Activated CD8-positive, alpha-beta T cell treated with anti-CD3 and anti-CD28 coated beads, Interleukin-2, amount 10 ng/mL, durations not matched to agents 7 days and 5 days (primary cell): Measurements from ENCODE around the gene PLEKHF1. TPM values are rescaled to one million over a fixed set of nuclear protein-coding genes. Genes with fewer than 3 reads are reported as not detected.

Experiments used
- ATAC-seq: fragments of 150-1000 bp; cut with Tn5 transposase; one replicate; pipeline ENCODE4 v1.10.0; 2021; ENCODE audit warnings: moderate library complexity
- CTCF ChIA-PET: fragments of 350-600 bp; sonication (Branson Sonifier 250); formaldehyde crosslinking; loops from one replicate; lab custom pipeline; 2021; ENCODE audit warnings: antibody characterized with exemption; lab: Charles Lee
- POLR2A ChIA-PET: fragments of 350-600 bp; sonication (Branson Sonifier 250); formaldehyde crosslinking; loops from one replicate; lab custom pipeline; 2021; ENCODE audit warnings: antibody characterized with exemption; lab: Charles Lee
- DNase-seq: peaks from one replicate; pipeline ENCODE4 v3.0.0-alpha.2; 2020
- H3K27ac Mint-ChIP-seq: one replicate; pipeline ENCODE4 v1.8.0; 2021; ENCODE audit warnings: mild to moderate bottlenecking, mixed read lengths
- H3K27me3 Mint-ChIP-seq: one replicate; pipeline ENCODE4 v1.8.0; 2021; ENCODE audit warnings: low read depth, mixed read lengths
- H3K36me3 Mint-ChIP-seq: one replicate; pipeline ENCODE4 v1.8.0; 2021; ENCODE audit warnings: low read depth, mixed read lengths
- H3K4me1 Mint-ChIP-seq: one replicate; pipeline ENCODE4 v1.8.0; 2021; ENCODE audit warnings: low read depth, mixed read lengths
- H3K4me3 Mint-ChIP-seq: one replicate; pipeline ENCODE4 v1.8.0; 2021; ENCODE audit warnings: mild to moderate bottlenecking, mixed read lengths
- H3K9me3 Mint-ChIP-seq: one replicate; pipeline ENCODE4 v1.8.0; 2022; ENCODE audit warnings: mixed read lengths; ENCODE audit not compliant: insufficient read depth
- total RNA-seq, 2 experiments: library from RNA; stranded (reverse); gene quantifications; one replicate each; pipeline ENCODE4 v1.2.3, GENCODE V29; 2021

The PLEKHF1 gene
- total RNA-seq, 2 experiments from 2014 or later = 46.0 to 47.7 TPM

DNA sequence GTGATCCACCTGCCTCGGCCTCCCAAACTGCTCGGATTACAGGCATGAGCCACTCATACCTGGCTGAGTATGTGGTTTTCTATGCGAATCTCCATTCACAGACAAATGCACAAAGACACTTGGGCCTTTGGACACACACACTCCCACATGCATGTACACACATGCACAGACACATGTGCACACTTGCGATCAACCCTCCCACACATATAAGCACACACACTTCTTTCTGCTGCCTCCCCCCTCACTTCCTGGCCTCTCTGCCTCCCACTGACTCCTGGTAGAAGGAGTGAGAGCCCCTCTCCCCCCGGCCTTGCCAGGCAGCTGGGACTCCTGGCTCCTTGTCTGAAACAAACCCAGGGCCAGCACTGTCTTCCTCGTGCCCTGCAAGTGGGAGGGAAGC, 29.3 kb upstream of the PLEKHF1 start:
- ATAC-seq (no peak), DNase-seq (no peak)
- Mint-ChIP-seq H3K4me3 (no peak overlapping the region), H3K27me3 (no peaks in the 10 kb centered on the region), H3K36me3 (no peaks in the 10 kb centered on the region), H3K9me3 (no peaks in the 10 kb centered on the region), H3K27ac (no peak overlapping the region), H3K4me1 (no peaks in the 10 kb centered on the region)
- CTCF ChIA-PET = interaction anchor here (2.0 kb wide), 1 partner anchor 81 kb away, joined by 6 read pairs; no protein-coding TSS in a partner anchor
- POLR2A ChIA-PET = no interaction called here

DNA sequence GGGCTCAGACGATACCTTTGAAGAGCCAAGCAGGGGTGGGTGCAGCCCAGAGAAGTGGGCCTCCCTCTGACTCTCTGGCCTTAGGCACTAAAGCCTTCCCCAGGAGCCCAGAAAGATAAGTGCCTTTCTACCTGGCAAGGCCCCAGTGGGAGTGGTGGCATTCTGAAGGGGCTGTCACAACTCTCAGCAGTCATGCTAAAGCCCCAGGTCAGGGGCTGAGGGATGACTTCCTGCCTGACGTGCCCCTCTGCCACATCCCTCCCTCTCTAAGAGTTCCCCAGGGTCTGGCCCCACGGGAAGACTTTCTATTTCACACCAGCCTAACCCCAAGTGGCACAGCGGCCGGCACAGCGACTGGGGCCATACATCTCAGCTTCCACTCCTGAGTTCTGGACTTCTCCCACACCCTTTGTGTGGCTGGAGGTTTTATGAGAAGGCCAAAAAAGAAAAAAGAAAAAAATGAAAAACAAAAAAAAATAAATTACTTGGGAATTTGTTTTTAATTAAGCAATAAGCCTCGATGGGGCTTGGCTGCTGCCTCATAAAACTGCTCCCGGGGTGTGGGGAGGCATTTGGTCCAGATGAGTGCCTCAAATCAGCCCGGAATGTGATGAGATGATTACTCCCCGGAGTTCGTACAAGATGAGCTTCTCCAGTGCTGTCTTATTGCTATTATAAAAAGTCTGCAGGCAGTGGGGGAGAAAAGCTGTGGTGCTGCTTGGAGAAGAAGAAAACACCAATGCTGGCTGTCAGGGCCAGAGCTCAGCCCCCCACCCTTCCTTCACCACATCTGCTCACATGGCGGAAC, 28.5 kb upstream of the PLEKHF1 start:
- no peak overlapping the region for H3K27ac Mint-ChIP-seq
- CTCF ChIA-PET = interaction anchor here (0.6 to 1.3 kb wide), 2 partner anchors 26 to 80 kb away, joined by 3 to 4 read pairs; no protein-coding TSS in a partner anchor
- no peak for ATAC-seq

DNA sequence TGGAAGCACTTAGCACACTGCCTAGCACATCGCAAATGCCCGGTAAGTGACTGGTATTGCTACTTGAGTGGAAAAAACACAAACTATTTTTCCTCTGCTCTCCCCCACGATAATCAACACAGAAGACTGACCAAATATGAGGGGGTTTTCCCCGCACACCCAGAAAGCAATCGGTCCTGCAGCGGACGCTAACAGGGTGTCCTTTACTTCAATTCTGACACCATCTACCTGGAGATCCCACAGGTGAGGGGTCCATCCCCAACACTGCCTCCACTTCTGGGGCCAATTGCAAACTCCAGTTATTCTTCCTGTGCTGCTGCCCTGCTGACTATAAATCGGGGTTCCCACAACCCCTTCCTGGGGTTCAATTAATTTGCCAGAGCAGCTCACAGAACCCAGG, 26.2 kb upstream of the PLEKHF1 start:
- CTCF ChIA-PET = no interaction called here
- Mint-ChIP-seq H3K4me1 (peaks cover 2% of the 10 kb centered on the region), H3K27ac (no peak overlapping the region), H3K9me3 (no peaks in the 10 kb centered on the region), H3K4me3 (no peak overlapping the region), H3K36me3 (no peaks in the 10 kb centered on the region), H3K27me3 (peaks cover 6% of the 10 kb centered on the region)
- DNase-seq = no peak
- POLR2A ChIA-PET = no interaction called here
- no peak for ATAC-seq

More for the DNA sequence above, 28.5 kb upstream of the PLEKHF1 start:
- DNase-seq = no peak
- Mint-ChIP-seq H3K36me3 (no peaks in the 10 kb centered on the region), H3K4me3 (no peak overlapping the region), H3K9me3 (no peaks in the 10 kb centered on the region), H3K4me1 (no peaks in the 10 kb centered on the region), H3K27me3 (peaks cover 4% of the 10 kb centered on the region)
- POLR2A ChIA-PET = no interaction called here

DNA sequence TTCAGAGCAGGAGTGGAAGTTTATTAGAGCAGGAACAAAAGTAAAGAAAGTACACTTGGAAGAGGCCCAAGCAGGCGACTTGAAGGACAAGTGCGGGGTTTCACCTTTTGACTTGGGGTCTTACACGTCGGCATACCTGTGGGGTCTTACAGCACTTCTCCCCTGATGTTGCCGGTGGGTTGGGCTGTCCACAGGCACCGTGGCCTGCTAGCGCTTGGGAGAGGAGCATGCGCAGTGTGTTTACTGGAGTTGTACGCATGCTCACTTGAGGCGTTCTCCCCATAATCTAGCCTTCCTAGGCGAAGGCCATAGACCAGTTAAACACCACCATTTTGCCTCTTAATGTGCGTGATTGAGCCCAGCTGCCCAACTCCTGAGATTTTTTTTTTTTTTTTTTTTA, 25.0 kb upstream of the PLEKHF1 start:
- Mint-ChIP-seq H3K27ac (no peak overlapping the region), H3K4me1 (peaks cover 8% of the 10 kb centered on the region)
- CTCF ChIA-PET = no interaction called here

DNA sequence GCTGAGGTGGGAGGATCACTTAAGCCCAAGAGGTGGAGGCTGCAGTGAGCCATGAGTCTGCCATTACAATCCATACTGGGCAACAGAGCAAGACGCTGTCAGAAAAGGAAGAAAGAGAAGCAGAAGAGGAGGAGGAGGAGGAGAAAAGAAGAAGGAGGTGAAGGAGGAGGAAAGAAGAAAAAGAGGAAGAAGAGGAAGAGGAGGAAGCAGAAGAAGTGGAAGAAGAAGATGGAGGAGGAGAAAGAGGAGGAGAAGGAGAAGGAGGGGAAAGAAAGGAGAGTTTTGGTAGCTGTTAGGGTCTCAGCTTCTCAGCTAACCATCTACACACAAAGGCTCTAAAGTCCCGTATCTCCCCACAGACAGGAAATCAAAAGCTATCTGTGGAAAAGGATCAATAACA, 23.7 kb upstream of the PLEKHF1 start:
- POLR2A ChIA-PET = no interaction called here
- DNase-seq (no peak), ATAC-seq (no peak)
- CTCF ChIA-PET = interaction anchor here (1.1 to 1.2 kb wide), 2 partner anchors 20 to 113 kb away, joined by 3 read pairs; no protein-coding TSS in a partner anchor
- Mint-ChIP-seq H3K27me3 (peaks cover 6% of the 10 kb centered on the region), H3K4me3 (no peak overlapping the region), H3K36me3 (no peaks in the 10 kb centered on the region), H3K9me3 (no peaks in the 10 kb centered on the region), H3K27ac (no peak overlapping the region), H3K4me1 (peaks cover 21% of the 10 kb centered on the region)

More for the DNA sequence above, 25.0 kb upstream of the PLEKHF1 start:
- POLR2A ChIA-PET = no interaction called here
- no peak for DNase-seq
- no peak overlapping the region for H3K4me3 Mint-ChIP-seq
- no peak for ATAC-seq
- H3K36me3 Mint-ChIP-seq = no peaks in the 10 kb centered on the region
- H3K27me3 Mint-ChIP-seq = peaks cover 6% of the 10 kb centered on the region
- H3K9me3 Mint-ChIP-seq = no peaks in the 10 kb centered on the region

DNA sequence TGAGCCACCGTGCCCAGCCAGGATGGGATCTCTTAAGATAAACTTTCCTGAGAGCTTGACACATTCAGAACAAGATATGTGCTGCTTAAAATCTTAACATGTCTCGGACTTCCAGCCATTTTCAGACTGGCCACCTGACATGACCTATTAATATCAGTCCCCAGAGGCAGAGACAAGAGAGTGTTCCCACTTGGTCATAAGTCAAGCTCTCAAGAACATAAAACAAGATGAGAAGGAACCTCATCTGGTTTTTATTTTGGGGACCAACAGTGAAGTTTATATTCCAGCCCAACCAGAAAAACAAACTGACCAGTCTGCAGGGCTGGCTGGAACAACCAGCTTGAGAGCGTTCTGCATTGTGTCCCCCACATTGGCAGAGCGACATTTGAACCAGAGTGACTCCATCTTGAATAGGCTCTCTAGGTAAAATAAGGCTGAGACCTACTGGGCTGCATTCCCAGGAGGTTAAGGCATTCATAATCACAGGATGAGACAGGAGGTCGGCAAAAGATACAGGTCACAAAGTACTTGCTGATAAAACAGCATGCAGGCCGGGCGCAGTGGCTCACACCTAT, 21.8 kb upstream of the PLEKHF1 start:
- CTCF ChIA-PET = interaction anchor here (0.8 to 1.4 kb wide), 3 partner anchors 22 to 32 kb away, joined by 3 read pairs; no protein-coding TSS in a partner anchor

DNA sequence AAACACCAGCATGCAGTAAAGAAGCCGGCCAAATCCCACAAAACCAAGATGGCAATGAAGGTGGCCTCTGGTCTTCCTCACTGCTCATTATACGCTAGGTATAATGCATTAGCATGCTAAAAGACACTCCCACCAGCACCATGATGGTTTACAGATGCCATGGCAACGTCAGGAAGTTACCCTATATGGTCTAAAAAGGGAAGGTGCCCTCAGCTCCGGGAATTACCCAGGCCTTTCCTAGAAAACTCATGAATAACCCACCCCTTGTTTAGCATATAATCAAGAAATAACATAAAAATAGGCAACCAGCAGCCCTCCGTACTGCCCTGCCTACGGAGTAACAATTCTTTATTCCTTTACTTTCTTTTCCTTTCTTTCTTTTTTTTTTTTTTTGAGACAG, 21.1 kb upstream of the PLEKHF1 start:
- no peaks in the 10 kb centered on the region for H3K9me3 Mint-ChIP-seq
- CTCF ChIA-PET = interaction anchor here (1.3 to 1.4 kb wide), 2 partner anchors 23 to 33 kb away, joined by 3 read pairs; no protein-coding TSS in a partner anchor
- H3K4me3 Mint-ChIP-seq = no peak overlapping the region

More for the DNA sequence above, 21.8 kb upstream of the PLEKHF1 start:
- ATAC-seq (no peak), DNase-seq (no peak)
- Mint-ChIP-seq H3K27me3 (peaks cover 6% of the 10 kb centered on the region), H3K4me1 (peaks cover 25% of the 10 kb centered on the region), H3K27ac (no peak overlapping the region), H3K36me3 (no peaks in the 10 kb centered on the region), H3K4me3 (no peak overlapping the region), H3K9me3 (no peaks in the 10 kb centered on the region)
- POLR2A ChIA-PET = no interaction called here

DNA sequence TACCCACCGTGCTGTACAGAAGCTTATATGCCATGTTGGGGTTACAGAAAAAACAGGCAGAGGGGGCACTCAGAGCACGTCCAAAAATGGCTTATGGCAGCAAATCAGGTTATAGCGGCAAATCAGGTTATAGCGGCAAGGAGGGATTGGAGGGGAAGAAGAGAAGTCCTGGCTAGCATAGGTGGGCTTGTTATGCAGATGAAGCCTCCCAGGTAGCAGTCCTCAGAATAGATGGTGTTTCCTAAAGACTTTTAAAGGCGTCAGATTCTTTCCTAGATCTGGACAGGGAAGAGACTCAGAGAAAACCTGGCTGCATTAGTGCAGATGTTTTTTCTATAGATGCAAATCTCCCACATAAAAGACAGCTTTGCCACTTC, 19.8 kb upstream of the PLEKHF1 start:
- Mint-ChIP-seq H3K4me3 (no peak overlapping the region), H3K9me3 (no peaks in the 10 kb centered on the region), H3K27ac (no peak overlapping the region), H3K27me3 (peaks cover 6% of the 10 kb centered on the region), H3K36me3 (no peaks in the 10 kb centered on the region), H3K4me1 (peaks cover 25% of the 10 kb centered on the region)
- ChIA-PET CTCF (interaction anchor here (1.1 to 2.1 kb wide), 6 partner anchors 9 to 36 kb away, joined by 3 to 6 read pairs (median 4); no protein-coding TSS in a partner anchor), POLR2A (interaction anchor here (1.3 kb wide), 1 partner anchor 40 kb away, joined by 6 read pairs; the partner anchor contains the start of gene POP4)
- ATAC-seq (no peak), DNase-seq (no peak)

More for the DNA sequence above, 21.1 kb upstream of the PLEKHF1 start:
- H3K36me3 Mint-ChIP-seq = no peaks in the 10 kb centered on the region
- no peak for ATAC-seq
- POLR2A ChIA-PET = no interaction called here
- H3K27ac Mint-ChIP-seq = no peak overlapping the region
- no peak for DNase-seq
- H3K4me1 Mint-ChIP-seq = peaks cover 25% of the 10 kb centered on the region
- H3K27me3 Mint-ChIP-seq = peaks cover 6% of the 10 kb centered on the region

DNA sequence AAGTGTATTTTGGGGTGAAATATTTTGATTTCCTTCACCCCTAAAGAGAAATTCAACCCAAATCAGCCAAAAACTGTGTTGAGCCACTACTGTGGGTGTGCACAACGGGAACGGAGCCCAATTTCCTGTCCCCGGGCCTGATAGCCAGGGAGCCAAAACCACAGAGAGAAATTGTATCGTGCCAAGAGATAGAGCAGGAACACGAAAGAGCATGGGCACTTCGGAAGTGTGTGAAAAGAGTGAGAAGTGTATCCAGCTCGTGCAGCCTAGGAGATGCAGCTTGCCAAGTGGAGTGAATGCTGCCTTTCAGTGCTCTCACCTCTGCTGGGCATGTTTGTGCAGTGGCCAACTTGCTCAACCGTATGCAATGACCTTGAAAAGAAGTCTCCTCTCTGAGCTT, 19.4 kb upstream of the PLEKHF1 start:
- Mint-ChIP-seq H3K4me3 (peak overlapping the region; percentile 30), H3K27me3 (peaks cover 6% of the 10 kb centered on the region), H3K36me3 (no peaks in the 10 kb centered on the region), H3K9me3 (no peaks in the 10 kb centered on the region), H3K4me1 (peaks cover 25% of the 10 kb centered on the region), H3K27ac (no peak overlapping the region)
- ChIA-PET CTCF (interaction anchor here (1.1 to 2.1 kb wide), 6 partner anchors 9 to 36 kb away, joined by 3 to 6 read pairs (median 4); no protein-coding TSS in a partner anchor), POLR2A (interaction anchor here (1.3 kb wide), 1 partner anchor 40 kb away, joined by 6 read pairs; the partner anchor contains the start of gene POP4)
- ATAC-seq = peak; percentile 69
- DNase-seq = peak; percentile 30

DNA sequence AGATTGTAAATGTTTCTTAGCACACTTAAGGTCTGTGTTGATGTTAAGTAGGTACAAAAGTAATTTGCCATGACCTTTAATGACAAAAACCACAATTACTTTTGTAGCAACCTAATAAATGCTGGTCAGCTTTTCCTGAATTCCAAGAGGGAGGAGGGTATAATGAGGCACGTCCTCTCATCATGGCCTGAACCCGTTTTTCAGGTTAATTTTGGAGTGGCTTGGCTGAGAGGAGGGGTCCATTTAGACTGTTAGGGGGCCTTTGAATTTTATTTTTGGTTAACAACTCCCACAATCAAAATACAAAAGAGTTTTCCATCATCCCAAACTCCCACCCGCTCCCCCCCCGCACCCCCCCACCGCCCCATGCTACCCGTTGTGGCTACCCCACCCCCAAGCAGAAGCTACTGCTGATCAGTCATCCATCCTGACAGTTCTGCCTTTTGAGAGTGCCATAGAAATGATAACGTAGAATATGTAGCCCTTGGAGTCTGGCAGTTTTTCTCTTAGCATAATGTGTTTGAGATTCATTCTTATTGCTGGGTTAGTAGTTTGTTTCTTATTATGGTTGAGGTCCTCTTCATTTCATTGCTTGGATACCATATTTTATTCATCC, 14.4 kb upstream of the PLEKHF1 start:
- Mint-ChIP-seq H3K9me3 (peaks cover 18% of the 10 kb centered on the region), H3K4me3 (no peak overlapping the region), H3K27me3 (peaks cover 16% of the 10 kb centered on the region), H3K4me1 (peaks cover 13% of the 10 kb centered on the region), H3K27ac (no peak overlapping the region), H3K36me3 (no peaks in the 10 kb centered on the region)
- no peak for ATAC-seq
- DNase-seq = no peak
- POLR2A ChIA-PET = no interaction called here
- CTCF ChIA-PET = no interaction called here

DNA sequence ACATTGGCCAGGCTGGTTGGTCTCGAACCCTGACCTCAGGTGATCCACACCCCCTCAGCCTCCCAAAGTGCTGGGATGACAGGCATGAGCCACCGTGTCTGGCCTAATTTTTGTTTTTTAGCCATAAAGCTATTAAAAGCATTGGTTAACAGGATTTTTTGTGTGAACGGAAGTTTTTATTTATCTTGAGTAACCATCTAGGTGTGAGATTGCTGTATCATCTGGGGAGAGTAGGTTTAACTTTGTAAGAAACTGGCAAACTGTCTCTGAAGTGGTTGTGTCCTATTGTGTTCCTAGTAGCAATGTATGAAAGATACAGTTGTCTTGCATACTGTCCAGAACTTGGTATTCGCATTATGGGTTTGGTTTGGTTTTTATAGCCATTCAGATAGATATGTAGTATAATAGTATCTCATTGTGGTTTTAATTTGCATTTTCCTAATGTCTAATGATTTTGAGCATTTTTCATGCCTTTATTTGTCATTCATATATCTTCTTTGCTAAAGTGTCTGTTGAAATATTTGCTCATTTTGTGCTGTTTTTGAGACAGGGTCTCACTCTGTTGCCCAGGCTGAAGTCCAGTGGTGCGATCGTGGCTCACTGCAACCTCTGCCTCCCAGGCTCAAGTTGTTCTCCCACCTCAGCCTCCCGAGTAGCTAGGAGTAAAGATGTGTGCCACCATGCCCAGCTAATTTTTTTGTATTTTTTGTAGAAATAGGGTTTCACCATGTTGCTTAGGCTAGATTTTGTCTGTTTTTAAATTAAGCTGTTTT, 13.5 kb upstream of the PLEKHF1 start:
- Mint-ChIP-seq H3K36me3 (no peaks in the 10 kb centered on the region), H3K4me1 (peaks cover 7% of the 10 kb centered on the region), H3K27me3 (peaks cover 16% of the 10 kb centered on the region), H3K9me3 (peaks cover 18% of the 10 kb centered on the region), H3K4me3 (no peak overlapping the region), H3K27ac (no peak overlapping the region)
- CTCF ChIA-PET = interaction anchor here (1.0 to 1.6 kb wide), 2 partner anchors 11 to 20 kb away, joined by 3 to 4 read pairs; no protein-coding TSS in a partner anchor
- DNase-seq (no peak), ATAC-seq (no peak)
- POLR2A ChIA-PET = no interaction called here
